DMS 273 treated with DMSO at 0.1 percent for 48 hours (cell line): ENCODE results near the gene EIF5A.

Source experiments
- DNase-seq: peaks from one replicate; lab custom pipeline; 2025; lab: John Stamatoyannopoulos, UW

The EIF5A gene

GRCh38 chr17:7285679-7286078 lies 21.7 kb upstream of the EIF5A start:
- no peak for DNase-seq

GRCh38 chr17:7289256-7290032 lies 18.0 kb upstream of the EIF5A start:
- DNase-seq: no peak

DNA sequence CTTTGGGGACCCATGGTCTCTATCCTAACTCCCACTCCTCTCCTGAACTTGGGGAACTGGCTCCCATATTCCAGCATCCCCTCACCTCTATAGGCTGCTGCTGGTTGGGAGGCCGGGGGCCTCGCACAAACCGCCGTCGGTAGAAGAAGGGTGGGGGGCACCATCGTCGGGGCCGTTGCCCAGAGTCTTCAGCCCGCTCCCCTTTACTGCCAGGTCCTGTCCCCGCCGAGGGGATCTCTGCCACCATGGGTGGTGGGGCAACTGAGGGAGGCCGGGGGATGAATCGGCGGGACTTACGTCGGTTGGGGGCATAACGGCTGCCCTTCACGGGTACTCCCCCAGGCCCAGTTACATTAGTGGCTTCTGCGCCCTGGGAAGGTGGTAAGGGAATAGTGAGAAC lies 17.3 kb upstream of the EIF5A start:
- DNase-seq: no peak

GRCh38 chr17:7290685-7291084 lies 16.7 kb upstream of the EIF5A start:
- no peak for DNase-seq

DNA sequence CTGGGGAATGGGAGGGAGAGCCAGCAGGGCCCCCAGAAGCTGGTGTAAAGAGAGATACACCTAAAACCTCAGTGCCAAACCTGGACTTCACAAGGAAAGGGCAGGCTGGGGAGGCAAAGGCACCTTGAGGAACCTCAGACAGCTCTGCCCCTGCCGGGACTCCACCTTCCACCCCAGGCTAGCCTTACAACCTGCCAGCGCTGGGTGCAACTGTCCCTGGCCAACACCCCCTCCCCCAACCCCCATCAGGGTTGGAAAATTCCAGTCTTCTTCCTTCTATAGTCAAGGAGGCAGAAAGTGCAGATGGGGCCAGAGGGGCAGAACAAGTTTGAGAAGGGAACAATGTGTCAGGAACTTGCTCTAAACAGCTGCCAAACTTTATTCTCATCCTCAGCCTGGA lies 15.2 kb upstream of the EIF5A start:
- DNase-seq: no peak

- no peak for DNase-seq
Measured at GRCh38 chr17:7292729-7293128, 14.7 kb upstream of the EIF5A start.

DNA sequence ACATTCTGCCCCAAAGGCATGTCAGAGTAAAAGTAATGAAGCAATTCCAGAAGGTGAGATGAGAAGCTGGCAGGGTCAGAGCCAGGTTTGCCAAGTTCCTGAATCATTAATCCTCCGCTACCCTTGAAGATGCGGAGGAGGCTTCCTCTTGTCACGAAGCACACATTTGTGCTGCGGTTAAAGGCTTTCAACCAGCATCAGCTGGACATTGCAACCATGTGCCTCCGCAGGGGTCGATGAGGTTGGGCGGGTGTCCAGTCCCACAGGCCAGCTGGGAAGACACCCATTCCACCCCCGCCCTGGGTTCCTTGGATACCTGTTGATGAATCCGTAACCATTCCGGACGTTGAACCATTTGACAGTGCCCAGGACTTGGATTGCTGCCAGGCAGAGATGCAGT lies 14.3 kb upstream of the EIF5A start:
- no peak for DNase-seq

GRCh38 chr17:7293816-7294613 lies 13.4 kb upstream of the EIF5A start:
- no peak for DNase-seq

DNA sequence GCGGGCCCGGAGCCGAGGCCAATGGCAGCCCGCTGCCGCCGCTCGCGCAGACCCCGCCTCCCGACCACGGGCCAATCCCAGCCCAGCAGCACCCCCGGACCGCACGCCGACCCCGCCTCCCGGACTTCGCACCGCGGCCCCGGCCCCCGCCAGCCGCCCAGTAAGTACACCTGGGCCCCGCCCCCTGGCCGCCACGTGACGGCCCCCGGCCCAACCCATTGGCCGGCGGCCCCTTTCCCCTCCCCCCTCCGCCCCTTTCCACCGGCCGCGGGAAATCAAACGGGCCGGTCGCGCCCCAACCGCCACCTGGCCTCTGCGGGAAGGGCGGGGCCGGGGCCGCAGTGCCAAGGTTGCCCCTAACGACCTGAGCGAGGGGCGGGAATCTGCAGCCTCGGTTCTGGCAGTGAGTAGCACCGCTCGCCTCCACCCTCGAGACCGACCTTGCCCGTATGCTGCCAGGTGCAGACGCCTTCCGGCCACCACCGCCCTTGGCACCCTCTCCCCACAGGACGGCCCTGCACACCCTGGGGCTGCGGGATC lies 12.7 kb upstream of the EIF5A start, which contains the start of gene YBX2:
TSS of gene YBX2 (minus strand) at position 26 of the 540 bp plus-strand sequence. CDS start 139 bp downstream, outside the sequence.
- no peak for DNase-seq

DNA sequence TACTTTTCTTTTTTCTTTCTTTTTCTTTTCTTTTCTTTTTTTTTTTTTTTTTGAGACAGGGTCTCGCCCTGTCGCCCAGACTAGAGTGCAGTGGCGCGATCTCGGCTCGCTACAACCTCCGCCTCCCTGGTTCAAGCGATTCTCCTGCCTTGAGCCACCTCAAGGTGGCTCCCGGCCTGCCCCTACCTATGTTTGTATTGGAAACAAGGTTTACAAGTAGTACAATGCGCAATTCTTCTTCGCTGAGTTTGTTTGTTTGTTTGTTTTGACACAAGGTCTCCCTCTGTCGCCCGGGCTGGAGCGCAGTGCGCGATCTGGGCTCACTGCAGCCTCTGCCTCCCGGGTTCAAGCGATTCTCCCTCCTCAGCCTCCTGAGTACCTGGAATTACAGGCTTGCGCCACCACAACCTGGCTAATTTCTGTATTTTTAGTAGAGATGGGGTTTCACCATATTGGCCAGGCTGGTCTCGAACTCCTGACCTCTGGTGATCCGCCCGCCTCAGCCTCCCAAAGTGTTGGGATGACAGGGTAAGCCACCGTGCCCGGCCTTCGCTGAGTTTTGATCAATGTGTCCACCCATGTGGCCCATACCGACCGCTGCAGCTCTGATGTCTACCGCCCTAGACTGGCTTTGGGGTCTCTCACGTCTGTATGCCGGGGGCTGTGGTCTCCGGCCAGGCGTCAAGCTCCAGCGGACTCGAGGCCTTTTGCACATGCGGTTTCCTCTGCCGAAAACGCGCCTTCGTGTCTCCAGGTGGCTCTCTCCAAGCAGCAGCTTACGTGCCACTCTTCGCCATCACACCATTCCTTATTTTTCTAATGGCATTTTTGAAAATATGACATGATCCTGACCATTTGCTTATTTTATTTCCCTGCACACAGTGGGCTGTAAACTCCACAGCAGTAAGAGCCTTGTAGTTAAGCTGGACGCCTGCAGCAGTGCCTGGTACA lies 11.9 kb upstream of the EIF5A start:
- no peak for DNase-seq

GRCh38 chr17:7296189-7296861 lies 11.1 kb upstream of the EIF5A start:
- DNase-seq: peak; percentile 23

DNA sequence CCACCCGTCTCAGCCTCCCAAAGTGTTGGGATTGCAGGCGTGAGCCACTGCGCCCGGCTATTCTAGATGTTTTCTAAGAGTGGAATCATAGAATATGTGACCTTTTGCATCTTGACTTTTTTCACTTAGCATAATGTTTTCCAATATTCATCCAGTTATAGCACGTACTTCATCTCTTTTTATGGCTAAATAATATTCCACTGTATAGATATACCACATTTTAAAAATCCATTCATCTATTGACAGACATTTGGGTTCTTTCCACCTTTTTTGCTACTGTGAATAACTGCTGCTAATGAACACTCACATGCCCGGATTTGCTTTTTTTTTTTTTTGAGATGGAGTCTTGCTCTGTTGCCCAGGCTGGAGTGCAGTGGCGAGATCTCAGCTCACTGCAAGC lies 3.2 kb upstream of the EIF5A start:
- DNase-seq: no peak

GRCh38 chr17:7307686-7308624 lies 527 bp downstream of the EIF5A start:
- DNase-seq: no peak

DNA sequence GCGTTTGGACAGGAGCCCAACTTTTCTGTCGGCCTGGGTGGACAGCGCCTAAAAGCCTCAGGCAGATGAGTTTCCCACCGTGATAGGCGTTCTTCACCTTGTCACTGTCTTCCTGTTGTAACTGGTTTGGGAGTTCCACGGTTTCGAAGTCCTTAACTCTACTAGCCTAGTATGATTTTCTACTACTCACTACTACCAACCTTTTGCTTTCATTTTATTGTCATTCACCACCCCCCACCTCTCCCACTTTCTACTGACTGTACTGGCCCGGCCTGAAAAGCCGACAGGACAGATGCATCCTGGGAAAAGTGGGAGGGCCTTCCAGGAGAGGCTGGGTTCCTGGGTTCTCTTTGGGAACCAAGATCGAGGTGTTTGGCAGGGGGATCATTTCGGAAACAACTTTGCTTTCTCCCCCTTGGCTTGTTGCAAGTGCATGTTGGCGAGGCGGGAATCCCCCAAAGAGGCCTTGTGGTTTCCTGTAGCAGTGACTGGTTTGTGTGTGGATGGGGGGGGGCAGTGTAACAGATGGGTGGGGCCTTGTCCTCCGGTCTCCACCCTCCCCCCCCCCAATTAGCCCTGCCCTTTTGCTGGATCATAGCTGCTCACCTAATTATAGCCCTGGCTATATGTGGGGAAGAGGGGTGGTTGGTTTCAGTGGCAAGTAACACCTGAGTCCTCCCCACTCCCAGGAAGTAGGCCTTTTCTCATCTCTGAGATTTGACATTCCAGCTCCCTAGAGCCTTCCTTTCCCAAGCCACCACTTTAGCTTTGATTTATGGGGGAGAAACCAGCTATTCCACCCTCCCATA lies 1.4 kb downstream of the EIF5A start:
- DNase-seq: peak; percentile 19

- no peak for DNase-seq
Measured at GRCh38 chr17:7309628-7310027, 2.2 kb downstream of the EIF5A start.

- no peak for DNase-seq
Measured at GRCh38 chr17:7311110-7311705, 3.8 kb downstream of the EIF5A start.

- DNase-seq: no peak
Measured at GRCh38 chr17:7312432-7313087, 5.1 kb downstream of the EIF5A start.
